ENCODE results near the gene CTNND1.

- TF ChIP-seq POLR2AphosphoS5 (IDR thresholded peaks at IDR 0.05): no peak
- TF ChIP-seq CTCF (IDR thresholded peaks at IDR 0.05; ENCODE audit: poor library complexity, severe bottlenecking): no peak
- no peak for TF ChIP-seq REST (IDR thresholded peaks at IDR 0.05; ENCODE audit: borderline replicate concordance)
- no peak for TF ChIP-seq RAD21 (conservative IDR thresholded peaks at IDR 0.05)
- no peak for TF ChIP-seq EZH2 (IDR thresholded peaks at IDR 0.05; ENCODE audit: borderline replicate concordance, insufficient read depth, low read length, poor library complexity, severe bottlenecking)
- TF ChIP-seq EP300 (conservative IDR thresholded peaks at IDR 0.05; ENCODE audit: poor library complexity, severe bottlenecking): no peak
- no peak for TF ChIP-seq SMC3 (conservative IDR thresholded peaks at IDR 0.05; ENCODE audit: poor library complexity)
These were observed 31.3 kb downstream of the CTNND1 start for GRCh38 chr11:57792870-57793269.

Data from neural cell (in vitro differentiated cells).